Esophagus squamous epithelium (tissue), 4 donors: ENCODE results near the gene DCT.

Source experiments
- CTCF ChIP-seq, 6 experiments: fragments of 450-650 bp in 4 of 6; fragments of 200-600 bp in 2 of 6; sonication (generic) in 2 of 6; IDR thresholded peaks; one replicate each; pipeline ENCODE4 v1.5.1; 2016 to 2019; ENCODE audit warnings: antibody characterized with exemption in 6 of 6, mild to moderate bottlenecking in 4 of 6, moderate library complexity in 4 of 6
- POLR2A ChIP-seq, 4 donors: fragments of 450-650 bp; IDR thresholded peaks; one replicate each; pipeline ENCODE4 v1.6.1; 2017; ENCODE audit warnings: antibody characterized with exemption in 4 of 4, mild to moderate bottlenecking in 4 of 4, moderate library complexity in 3 of 4

DNA sequence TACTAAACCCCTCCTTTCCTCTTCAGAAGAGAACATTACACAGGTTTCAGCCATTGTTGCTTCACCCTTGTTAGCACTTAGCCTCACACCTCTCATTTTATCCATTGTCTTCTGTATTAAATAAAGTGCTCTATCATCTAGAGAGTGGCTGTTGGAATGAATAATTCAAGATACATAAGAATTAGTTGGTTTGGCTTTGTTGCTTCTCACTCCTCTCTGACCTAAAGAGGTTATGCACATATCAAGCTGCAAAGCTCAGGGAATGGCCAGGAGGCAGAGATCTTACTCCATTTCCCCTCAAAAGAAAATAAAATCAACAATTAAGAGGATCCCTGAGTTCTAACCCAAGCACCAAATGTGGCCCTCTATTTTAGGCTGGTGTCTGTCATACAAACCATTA lies 79.7 kb downstream of the DCT start:
- no peak for TF ChIP-seq CTCF (IDR thresholded peaks at IDR 0.05)
- TF ChIP-seq POLR2A (IDR thresholded peaks at IDR 0.05) = no peak
